OCI-LY7 (cell line): ENCODE measurements around the gene GAREM1.

Experiments used
- EZH2phosphoT487 ChIP-seq: fragments of 200-600 bp; sonication (generic); IDR thresholded peaks from 2 replicates; pipeline ENCODE4 v1.6.1; 2018; ENCODE audit warnings: low read depth, borderline replicate concordance, mild to moderate bottlenecking, mixed run types, antibody characterized with exemption, low read length, moderate library complexity, mixed read lengths
- TF ChIP-seq, protein P1 (sequence below): fragments of 200-600 bp; sonication (generic); conservative IDR thresholded peaks from 2 replicates; pipeline ENCODE4 v1.5.1; 2014; ENCODE audit warnings: mild to moderate bottlenecking, antibody characterized with exemption, low read length, moderate library complexity, mixed read lengths

DNA sequence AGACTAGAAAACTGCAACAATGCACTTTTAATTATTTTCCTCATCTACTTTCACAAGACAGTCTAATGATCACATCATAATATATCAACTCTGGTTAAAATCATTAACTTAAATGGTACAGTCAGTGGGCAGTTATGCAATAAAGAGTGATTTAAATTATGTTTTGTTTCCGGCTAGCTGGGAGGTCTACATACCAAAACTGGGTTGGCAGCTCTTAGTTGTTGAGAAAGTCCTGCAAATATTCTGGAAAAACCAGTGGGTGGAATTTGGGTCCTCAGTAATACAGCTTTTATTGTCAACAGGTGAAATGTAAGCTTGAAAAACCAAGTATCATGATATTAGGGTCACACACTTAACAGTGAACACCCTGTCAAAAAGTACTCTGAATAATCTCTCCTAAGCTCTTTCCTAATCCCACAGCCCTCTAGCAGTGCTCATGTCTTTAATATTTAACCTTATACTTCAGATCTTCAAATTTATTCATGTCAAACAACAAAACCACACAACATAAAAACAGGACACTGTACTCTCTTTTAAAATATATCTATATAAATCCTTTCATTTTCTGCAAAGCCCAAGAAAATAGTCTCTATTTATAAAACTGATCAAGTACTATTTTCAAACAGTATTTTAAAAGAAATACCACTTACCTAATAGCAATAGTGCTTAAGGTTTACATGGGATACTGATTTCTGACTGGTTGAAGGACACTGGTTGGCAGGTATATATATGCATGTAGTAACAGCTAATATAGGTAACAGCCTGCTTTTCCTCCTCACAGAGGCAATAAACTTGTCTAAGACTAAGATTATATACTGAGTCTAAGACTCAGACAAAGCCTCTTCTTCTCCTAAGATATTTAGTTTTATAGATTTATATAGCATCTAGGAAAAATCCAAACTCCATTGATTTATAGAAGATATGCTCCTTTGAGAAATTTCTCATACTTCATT, 103.8 kb downstream of the GAREM1 start:
- TF ChIP-seq, protein P1, sequence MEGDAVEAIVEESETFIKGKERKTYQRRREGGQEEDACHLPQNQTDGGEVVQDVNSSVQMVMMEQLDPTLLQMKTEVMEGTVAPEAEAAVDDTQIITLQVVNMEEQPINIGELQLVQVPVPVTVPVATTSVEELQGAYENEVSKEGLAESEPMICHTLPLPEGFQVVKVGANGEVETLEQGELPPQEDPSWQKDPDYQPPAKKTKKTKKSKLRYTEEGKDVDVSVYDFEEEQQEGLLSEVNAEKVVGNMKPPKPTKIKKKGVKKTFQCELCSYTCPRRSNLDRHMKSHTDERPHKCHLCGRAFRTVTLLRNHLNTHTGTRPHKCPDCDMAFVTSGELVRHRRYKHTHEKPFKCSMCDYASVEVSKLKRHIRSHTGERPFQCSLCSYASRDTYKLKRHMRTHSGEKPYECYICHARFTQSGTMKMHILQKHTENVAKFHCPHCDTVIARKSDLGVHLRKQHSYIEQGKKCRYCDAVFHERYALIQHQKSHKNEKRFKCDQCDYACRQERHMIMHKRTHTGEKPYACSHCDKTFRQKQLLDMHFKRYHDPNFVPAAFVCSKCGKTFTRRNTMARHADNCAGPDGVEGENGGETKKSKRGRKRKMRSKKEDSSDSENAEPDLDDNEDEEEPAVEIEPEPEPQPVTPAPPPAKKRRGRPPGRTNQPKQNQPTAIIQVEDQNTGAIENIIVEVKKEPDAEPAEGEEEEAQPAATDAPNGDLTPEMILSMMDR: no peak
- TF ChIP-seq EZH2phosphoT487: no peak
